HG03457 (cell line): ENCODE results near the gene OSCAR.

ENCODE experiments used
- ATAC-seq: cut with Tn5 transposase; IDR thresholded peaks from one replicate; pipeline ENCODE4 v1.9.1; 2021; ENCODE audit warnings: moderate number of reproducible peaks; ENCODE audit not compliant: unreplicated experiment

Gene OSCAR

GRCh38 chr19:54100561-54100960, at the start of gene OSCAR:
Gene OSCAR, minus strand, starts transcription at chr19:54100803. Its CDS starts 11 bp downstream, at chr19:54100792.
- ATAC-seq, result no peak

GRCh38 chr19:54149021-54149812, 48.6 kb upstream of the OSCAR start:
- ATAC-seq, result no peak

GRCh38 chr19:54148158-54148557, 47.6 kb upstream of the OSCAR start:
- no peak for ATAC-seq

GRCh38 chr19:54147676-54148075, 47.1 kb upstream of the OSCAR start:
- ATAC-seq, result no peak

GRCh38 chr19:54145541-54146158, 45.0 kb upstream of the OSCAR start:
- ATAC-seq, result no peak

GRCh38 chr19:54142166-54142780, 41.7 kb upstream of the OSCAR start:
- no peak for ATAC-seq

GRCh38 chr19:54141356-54141755, 40.8 kb upstream of the OSCAR start:
- no peak for ATAC-seq

- no peak for ATAC-seq
Measured at GRCh38 chr19:54138489-54139256, 38.1 kb upstream of the OSCAR start.

GRCh38 chr19:54137699-54138488, 37.3 kb upstream of the OSCAR start, which contains the start of gene CNOT3:
Gene CNOT3, plus strand, starts transcription at chr19:54137762. Its CDS starts 5,217 bp downstream, at chr19:54142979.
- no peak for ATAC-seq

GRCh38 chr19:54136864-54137698, 36.5 kb upstream of the OSCAR start:
- peak; percentile 64 for ATAC-seq

- no peak for ATAC-seq
Measured at GRCh38 chr19:54136086-54136863, 35.7 kb upstream of the OSCAR start.

GRCh38 chr19:54133957-54134590, 33.5 kb upstream of the OSCAR start:
- no peak for ATAC-seq

GRCh38 chr19:54133312-54133956, 32.8 kb upstream of the OSCAR start:
- ATAC-seq, result no peak

GRCh38 chr19:54129617-54129996, 29.0 kb upstream of the OSCAR start:
- no peak for ATAC-seq

GRCh38 chr19:54128796-54129616, 28.4 kb upstream of the OSCAR start:
- ATAC-seq, result no peak

GRCh38 chr19:54128441-54128725, 27.8 kb upstream of the OSCAR start:
- ATAC-seq, result no peak
